Measurements from ENCODE around the gene TMEM119.
A peak's percentile ranks its signal among the peaks of the same experiment; 100 is the strongest.
"Not testable (repeated sequence)": the region's sequence is repeated elsewhere in the genome, so short reads cannot be mapped to it uniquely, and the experiment has no call there.

TMEM119 gene

DNA sequence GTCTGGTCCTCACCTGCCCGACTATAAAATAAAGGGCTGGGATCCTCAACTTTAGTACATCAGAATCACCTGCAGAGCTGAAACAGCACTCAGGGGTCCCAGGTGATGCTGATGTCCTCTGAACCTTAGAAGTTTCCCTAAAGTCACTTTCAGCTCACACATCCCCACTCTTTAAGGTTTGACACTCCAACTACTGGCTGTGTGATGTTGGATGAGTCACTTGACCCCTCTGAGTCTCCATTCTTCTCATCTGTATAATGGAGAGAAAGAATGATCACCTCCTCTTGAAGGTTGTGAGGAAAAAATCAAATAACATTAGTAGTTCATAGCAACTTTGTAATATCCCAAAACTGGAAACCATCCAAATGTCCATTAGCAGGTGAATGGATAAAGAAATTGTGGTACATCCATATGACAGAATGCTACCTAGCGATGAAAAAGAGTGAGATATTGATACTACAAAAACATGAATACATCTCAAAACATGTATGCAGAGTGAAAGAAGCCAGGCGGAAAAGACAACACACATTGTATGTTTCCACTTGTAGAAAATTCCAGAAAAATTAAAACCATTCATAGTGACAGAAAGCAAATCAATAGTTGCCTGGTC lies 13.3 kb downstream of the TMEM119 start:
- intact Hi-C loops (cut with micrococcal nuclease) = no loop called here
- no peak overlapping the region for H3K4me3 Mint-ChIP-seq
- H3K27ac Mint-ChIP-seq = no peak overlapping the region
- no peaks in the 10 kb centered on the region for H3K27me3 Mint-ChIP-seq
- no peaks in the 10 kb centered on the region for H3K4me1 Mint-ChIP-seq (ENCODE audit: low read depth)
- no peaks in the 10 kb centered on the region for H3K36me3 Mint-ChIP-seq (ENCODE audit: low read depth)
- no peaks in the 10 kb centered on the region for H3K9me3 Mint-ChIP-seq

DNA sequence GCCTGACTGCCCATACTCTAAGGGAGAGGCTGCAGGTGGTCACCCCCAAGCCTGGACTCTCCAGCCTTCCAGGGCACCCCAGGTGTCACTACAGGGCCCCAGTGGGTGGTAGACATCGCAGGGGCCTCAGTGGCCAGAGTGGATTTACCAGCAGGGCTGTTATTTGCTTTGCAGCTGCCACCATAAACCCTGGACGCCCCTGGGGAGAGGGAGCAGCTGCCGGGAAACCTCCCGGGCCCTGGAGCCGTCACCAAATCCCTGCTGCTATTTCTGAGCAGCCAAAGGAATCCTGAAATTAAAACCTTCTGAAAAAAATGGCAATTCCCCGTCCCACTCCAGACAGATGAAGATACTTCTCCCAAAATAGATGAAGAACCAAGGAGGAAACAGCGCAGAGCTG lies 13.9 kb downstream of the TMEM119 start:
- peaks cover 1% of the 10 kb centered on the region for H3K9me3 Mint-ChIP-seq
- intact Hi-C loops (cut with micrococcal nuclease) = no loop called here
- no peaks in the 10 kb centered on the region for H3K4me1 Mint-ChIP-seq (ENCODE audit: low read depth)
- no peaks in the 10 kb centered on the region for H3K27me3 Mint-ChIP-seq
- no peak overlapping the region for H3K4me3 Mint-ChIP-seq
- no peak overlapping the region for H3K27ac Mint-ChIP-seq
- no peaks in the 10 kb centered on the region for H3K36me3 Mint-ChIP-seq (ENCODE audit: low read depth)

DNA sequence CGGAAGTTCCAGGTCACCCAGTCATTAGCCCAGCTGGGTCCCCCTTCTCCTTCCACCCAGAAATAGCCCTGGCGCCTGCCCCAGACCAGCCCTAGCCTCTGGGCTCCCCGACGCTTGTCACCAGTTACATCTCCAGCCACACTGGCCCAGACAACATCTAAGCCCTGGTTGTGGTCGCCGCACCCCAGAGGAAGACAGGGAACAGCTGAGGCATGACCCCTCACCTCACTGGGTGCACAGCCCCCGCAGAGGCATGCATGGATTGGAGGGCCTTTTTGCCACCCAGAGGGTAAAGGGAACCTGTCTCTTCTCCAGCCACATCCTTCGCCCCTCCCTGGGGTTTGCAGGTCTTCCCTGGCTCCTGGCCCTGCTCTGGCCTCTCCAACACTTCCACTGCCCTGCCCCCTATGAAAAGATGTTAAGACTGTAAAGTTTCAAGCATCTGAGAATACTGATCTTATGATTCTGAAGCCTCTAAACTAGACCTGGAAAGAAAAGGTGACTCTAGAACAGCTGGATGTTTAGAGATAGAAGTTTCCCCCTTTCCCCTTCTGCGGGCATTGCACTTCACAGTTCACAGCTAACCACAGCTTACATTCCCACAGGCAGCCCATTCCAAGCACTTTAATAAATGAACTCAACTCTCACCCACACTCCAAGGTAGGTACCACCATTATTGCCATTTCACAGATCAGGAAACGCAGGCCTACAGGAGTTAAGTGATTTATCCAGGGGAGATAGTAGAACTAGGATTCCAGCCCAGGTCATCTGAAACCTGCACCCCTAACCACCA lies 14.7 kb downstream of the TMEM119 start:
- Mint-ChIP-seq H3K27me3 (no peaks in the 10 kb centered on the region), H3K27ac (no peak overlapping the region), H3K36me3 (ENCODE audit: low read depth) (no peaks in the 10 kb centered on the region), H3K4me1 (ENCODE audit: low read depth) (no peaks in the 10 kb centered on the region), H3K4me3 (no peak overlapping the region), H3K9me3 (peaks cover 6% of the 10 kb centered on the region)
- intact Hi-C loops (cut with micrococcal nuclease) = no loop called here

DNA sequence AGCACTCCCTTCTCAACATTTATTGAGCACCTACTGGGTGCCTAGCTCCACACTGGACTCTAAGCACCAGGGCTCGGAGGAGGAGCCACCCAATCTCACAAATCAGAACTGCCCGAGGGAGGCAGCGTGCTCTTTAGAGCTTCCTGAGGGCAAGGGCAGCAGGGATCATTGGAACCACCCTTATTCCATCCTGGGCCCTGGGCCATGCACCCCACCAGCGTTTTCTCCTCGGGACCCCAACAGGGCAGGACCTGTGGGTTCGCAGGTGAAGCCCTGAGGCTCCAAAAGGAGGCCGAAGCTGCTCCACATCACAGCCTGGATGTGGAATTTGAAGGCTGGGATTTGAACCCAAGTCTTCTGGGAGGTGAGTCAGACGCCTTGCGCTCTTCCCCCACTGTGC lies 15.4 kb downstream of the TMEM119 start:
- Mint-ChIP-seq H3K4me1 (ENCODE audit: low read depth) (no peaks in the 10 kb centered on the region), H3K4me3 (no peak overlapping the region), H3K27ac (no peak overlapping the region), H3K36me3 (ENCODE audit: low read depth) (no peaks in the 10 kb centered on the region), H3K27me3 (no peaks in the 10 kb centered on the region), H3K9me3 (peaks cover 6% of the 10 kb centered on the region)
- intact Hi-C loops (cut with micrococcal nuclease) = no loop called here

DNA sequence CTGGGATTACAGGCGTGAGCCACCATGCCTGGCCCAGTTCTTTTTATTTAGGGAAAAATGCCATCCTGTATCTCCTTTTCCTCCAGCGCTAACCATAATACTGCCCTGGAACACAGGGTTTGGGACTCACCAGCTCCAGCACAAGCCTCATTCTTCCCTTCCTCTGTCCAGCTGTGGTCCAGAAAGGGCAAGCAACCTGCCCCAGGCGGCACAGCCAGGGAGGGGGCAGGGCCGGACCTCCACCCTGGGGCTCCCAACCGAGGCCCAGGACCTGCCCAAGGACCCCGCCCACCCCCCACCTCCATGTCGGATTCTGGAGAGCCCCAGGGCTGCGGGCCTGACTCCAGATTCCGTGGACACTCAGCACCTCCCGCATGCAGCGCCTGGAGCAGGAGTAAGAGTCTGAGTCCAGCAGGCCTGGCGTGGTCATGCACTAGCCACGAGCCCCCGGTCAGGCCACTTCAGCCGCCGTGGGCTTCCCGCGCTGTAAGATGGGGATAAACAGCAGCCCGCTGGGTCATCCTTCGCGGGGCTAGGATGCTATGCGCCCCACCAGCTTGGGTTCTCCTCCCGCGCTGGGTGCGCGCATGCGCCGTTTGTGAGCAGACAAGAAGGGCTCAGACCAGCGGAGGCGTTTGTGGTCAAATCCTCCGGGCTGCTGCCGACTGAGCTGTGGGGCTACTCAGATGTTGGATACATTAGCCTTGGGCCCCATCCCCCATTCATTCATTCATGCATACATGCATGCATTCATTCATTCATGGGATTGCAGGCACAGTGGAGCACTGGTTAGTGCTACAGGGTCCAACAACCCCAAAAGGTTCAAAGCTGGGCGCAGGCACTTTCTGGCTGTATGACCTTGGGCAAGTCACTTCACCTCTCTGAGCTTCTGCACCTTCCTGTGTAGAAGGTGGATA lies 16.3 kb downstream of the TMEM119 start:
- H3K4me1 Mint-ChIP-seq (ENCODE audit: low read depth) = no peaks in the 10 kb centered on the region
- intact Hi-C loops (cut with micrococcal nuclease) = no loop called here
- H3K4me3 Mint-ChIP-seq = no peak overlapping the region
- no peak overlapping the region for H3K27ac Mint-ChIP-seq
- no peaks in the 10 kb centered on the region for H3K36me3 Mint-ChIP-seq (ENCODE audit: low read depth)
- no peaks in the 10 kb centered on the region for H3K27me3 Mint-ChIP-seq
- peaks cover 6% of the 10 kb centered on the region for H3K9me3 Mint-ChIP-seq

DNA sequence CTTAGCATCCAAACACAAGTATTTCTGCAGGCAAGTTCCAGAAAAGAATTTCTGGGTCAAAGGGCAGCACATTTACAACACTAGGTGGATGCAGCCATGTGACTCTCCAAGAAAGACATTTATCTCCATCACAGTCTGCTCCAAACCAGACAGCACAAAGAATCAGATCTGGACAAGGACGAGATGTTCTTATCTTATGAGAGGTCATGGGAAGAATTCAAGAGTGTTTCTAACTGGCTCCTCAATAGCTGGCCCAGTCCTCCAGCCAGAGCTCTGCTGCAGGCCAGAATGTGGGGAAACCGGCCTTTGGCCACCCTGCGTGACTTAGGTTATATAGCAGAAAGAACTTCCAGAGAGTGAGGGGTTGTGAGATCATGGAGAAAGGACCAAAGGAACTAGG lies 17.4 kb downstream of the TMEM119 start:
- intact Hi-C loops (cut with micrococcal nuclease) = no loop called here
- Mint-ChIP-seq H3K36me3 (ENCODE audit: low read depth) (no peaks in the 10 kb centered on the region), H3K4me1 (ENCODE audit: low read depth) (no peaks in the 10 kb centered on the region), H3K4me3 (no peak overlapping the region), H3K27ac (no peak overlapping the region), H3K9me3 (peaks cover 6% of the 10 kb centered on the region), H3K27me3 (no peaks in the 10 kb centered on the region)

DNA sequence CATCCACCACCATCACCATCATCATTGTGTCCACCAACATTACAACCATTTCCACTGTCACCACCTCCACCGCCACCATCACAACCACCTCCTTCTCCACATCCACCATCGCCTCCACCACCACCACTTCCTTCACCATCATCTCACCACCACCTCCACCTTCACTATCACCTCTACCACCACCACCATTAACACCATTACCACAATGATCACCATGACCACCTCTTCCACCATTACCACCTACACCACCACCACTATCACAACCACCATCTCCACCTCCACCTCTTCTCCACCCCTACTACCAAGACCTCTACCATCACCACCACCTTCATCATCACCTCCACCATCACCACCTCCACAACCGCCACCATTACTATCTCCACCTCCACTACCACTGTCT lies 19.1 kb downstream of the TMEM119 start:
- intact Hi-C loops (cut with micrococcal nuclease) = no loop called here
- Mint-ChIP-seq H3K4me3 (no peak overlapping the region), H3K36me3 (ENCODE audit: low read depth) (no peaks in the 10 kb centered on the region)

DNA sequence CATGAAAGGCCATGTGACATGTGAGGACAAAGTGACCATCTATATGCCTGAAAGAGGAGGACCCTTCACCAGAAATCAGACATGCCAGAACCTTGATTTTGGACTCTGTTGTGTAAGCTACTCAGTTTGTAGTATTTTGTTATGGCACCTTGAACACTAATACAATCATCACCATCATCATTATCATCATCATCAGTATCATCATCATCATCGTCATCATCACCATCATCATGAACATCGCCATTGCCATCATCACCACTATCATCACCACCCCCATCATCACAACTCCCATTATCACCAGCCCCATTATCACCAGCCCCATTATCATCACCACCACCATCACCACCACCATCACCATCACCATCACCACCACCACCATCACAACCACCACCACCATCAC lies 19.6 kb downstream of the TMEM119 start:
- Mint-ChIP-seq H3K9me3 (peaks cover 6% of the 10 kb centered on the region), H3K4me1 (ENCODE audit: low read depth) (no peaks in the 10 kb centered on the region), H3K27me3 (no peaks in the 10 kb centered on the region), H3K36me3 (ENCODE audit: low read depth) (no peaks in the 10 kb centered on the region), H3K27ac (peak overlapping the region; percentile 50), H3K4me3 (no peak overlapping the region)
- intact Hi-C loops (cut with micrococcal nuclease) = no loop called here

More for the DNA sequence above, 19.1 kb downstream of the TMEM119 start:
- Mint-ChIP-seq H3K4me1 (ENCODE audit: low read depth) (no peaks in the 10 kb centered on the region), H3K9me3 (peaks cover 6% of the 10 kb centered on the region), H3K27me3 (no peaks in the 10 kb centered on the region), H3K27ac (peak overlapping the region; percentile 50)

DNA sequence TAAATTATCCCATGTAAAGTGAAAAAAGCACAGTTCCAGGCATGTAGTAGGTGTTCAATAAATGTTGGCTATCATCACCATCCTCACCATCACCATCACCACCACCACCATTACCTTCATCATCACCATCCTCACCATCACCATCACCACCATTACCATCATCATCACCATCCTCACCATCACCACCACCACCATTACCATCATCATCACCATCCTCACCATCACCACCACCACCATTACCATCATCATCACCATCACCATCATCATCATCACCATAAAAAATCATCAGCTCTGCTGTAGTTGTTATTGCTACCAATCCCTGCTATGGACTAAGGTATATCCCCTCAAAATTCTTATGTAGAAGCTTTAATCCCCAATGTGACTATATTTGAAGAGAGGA lies 20.4 kb downstream of the TMEM119 start:
- intact Hi-C loops (cut with micrococcal nuclease) = no loop called here
- H3K9me3 Mint-ChIP-seq = peaks cover 6% of the 10 kb centered on the region
- no peaks in the 10 kb centered on the region for H3K36me3 Mint-ChIP-seq (ENCODE audit: low read depth)
- H3K27me3 Mint-ChIP-seq = no peaks in the 10 kb centered on the region
- no peak overlapping the region for H3K4me3 Mint-ChIP-seq
- no peak overlapping the region for H3K27ac Mint-ChIP-seq
- H3K4me1 Mint-ChIP-seq (ENCODE audit: low read depth) = no peaks in the 10 kb centered on the region

DNA sequence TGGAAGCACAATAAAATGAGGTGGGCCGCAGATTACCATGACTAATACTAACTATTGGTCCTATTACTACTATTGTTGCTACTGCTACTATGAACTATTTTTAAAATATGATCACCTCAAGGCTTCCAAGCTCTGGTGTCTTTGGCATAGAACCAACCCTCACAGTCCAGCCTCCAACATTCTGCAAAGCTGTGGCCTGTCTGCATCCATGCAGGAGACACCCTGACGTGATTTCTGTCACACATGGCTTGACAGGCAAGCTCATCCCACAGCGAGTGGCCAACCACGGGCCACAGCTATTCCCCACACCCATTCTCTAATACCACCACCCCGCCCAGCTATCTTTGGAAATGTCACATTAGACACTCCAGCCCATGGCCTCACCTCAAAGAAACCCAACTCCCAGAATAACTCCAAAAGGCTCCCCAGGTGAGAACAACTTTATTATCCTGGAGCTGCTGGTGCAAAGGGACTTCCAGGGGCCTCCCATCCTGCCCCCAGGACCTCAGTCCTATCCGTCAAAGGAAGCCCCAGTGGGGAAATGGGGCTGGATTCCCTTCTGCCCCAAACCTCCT lies 21.1 kb downstream of the TMEM119 start:
- Mint-ChIP-seq H3K4me3 (no peak overlapping the region), H3K9me3 (peaks cover 6% of the 10 kb centered on the region), H3K27me3 (no peaks in the 10 kb centered on the region), H3K27ac (peak overlapping the region; percentile 30), H3K4me1 (ENCODE audit: low read depth) (no peaks in the 10 kb centered on the region), H3K36me3 (ENCODE audit: low read depth) (no peaks in the 10 kb centered on the region)
- intact Hi-C loops (cut with micrococcal nuclease) = no loop called here

DNA sequence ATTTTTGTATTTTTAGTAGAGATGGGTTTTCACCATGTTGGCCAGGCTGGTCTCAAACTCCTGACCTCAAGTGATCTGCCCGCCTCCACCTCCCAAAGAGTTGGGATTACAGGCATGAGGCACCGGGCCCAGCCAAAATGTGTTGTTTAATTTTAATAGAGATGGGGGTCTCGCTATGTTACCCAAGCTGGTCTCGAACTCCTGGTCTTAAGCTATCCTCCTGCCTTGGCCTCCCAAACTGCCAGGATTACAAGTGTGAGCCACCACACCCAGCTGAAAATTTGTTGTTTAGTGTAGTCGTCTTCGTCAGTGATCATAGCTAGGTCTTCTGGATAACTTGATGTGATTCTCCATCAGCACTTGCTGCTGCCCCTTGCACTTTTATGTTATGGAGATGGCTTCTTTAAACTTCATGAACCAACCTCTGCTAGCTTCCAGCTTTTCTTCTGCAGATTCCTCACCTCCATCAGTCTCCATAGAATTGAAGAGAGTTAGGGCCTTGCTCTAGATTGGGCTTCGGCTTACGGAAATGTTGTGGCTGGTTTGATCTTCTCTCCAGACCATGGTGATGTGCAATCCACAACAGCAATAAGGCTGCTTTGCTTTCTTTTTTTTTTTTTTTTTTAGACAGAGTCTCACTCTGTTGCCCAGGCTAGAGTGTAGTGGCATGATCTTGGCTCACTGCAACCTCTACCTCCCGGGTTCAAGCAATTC lies 22.5 kb downstream of the TMEM119 start:
- intact Hi-C loops (cut with micrococcal nuclease) = no loop called here
- Mint-ChIP-seq H3K4me3 (no peak overlapping the region), H3K36me3 (ENCODE audit: low read depth) (peaks cover 3% of the 10 kb centered on the region), H3K4me1 (ENCODE audit: low read depth) (no peaks in the 10 kb centered on the region), H3K9me3 (peaks cover 6% of the 10 kb centered on the region), H3K27ac (no peak overlapping the region), H3K27me3 (no peaks in the 10 kb centered on the region)

DNA sequence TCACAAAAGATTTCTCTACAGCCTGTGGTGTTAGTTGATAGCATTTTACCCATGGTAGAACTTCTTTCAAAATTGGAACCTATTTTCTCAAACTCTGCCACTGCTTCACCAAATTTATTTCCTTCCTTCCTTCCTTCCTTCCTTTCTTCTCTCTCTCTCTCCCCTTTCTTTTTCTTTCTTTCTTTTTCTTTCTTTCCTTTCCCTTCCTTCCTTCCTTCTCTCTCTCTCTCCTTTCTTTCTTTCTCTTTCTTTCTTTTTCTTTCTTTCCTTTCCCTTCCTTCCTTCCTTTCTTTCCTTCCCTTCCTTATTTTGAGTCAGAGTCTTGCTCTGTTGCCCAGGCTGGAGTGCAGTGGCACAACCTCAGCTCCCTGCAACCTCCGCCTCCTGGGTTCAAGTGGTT lies 23.6 kb downstream of the TMEM119 start:
- Mint-ChIP-seq H3K36me3 (ENCODE audit: low read depth) (peaks cover 14% of the 10 kb centered on the region), H3K27ac (peak overlapping the region; percentile 7)
- H3K4me1 Mint-ChIP-seq (ENCODE audit: low read depth); intact Hi-C loops (cut with micrococcal nuclease); H3K4me3 Mint-ChIP-seq; H3K9me3 Mint-ChIP-seq; H3K27me3 Mint-ChIP-seq: not testable (repeated sequence)

DNA sequence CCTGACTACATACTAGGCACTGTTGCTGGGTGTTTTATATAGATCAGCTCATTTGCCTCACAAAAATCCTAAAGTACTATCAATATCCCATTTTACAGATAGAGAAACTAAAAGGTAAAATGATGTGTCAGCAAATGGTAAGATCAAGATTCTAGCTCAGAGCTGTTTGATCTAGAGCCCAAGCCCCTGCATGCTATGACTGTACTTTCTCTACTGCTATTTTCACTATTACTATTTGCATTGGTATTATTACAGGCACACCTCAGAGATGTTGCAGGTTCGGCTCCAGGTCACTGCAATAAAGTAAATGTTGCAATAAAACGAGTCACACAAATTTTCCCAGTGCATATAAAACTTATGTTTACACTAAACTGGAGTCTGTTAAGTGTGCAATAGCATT lies 24.6 kb downstream of the TMEM119 start:
- Mint-ChIP-seq H3K27ac (no peak overlapping the region), H3K4me1 (ENCODE audit: low read depth) (peaks cover 6% of the 10 kb centered on the region), H3K27me3 (no peaks in the 10 kb centered on the region)

More for the DNA sequence above, 24.6 kb downstream of the TMEM119 start:
- Mint-ChIP-seq H3K9me3 (no peaks in the 10 kb centered on the region), H3K4me3 (no peak overlapping the region), H3K36me3 (ENCODE audit: low read depth) (peaks cover 23% of the 10 kb centered on the region)
- intact Hi-C loops (cut with micrococcal nuclease) = no loop called here

All from dendritic cell treated with granulocyte-macrophage colony-stimulating factor and Interleukin-4, amounts not matched to agents 40 ng/mL and 50 ng/mL, for 4 days (primary cell).